Tibial nerve (tissue), 4 donors: ENCODE measurements around the gene MRPL53. TPM values are rescaled to one million over a fixed set of nuclear protein-coding genes. Genes with fewer than 3 reads are reported as not detected.

Experiments used
- DNase-seq, 2 donors: peaks; one replicate each; pipeline ENCODE4 v3.0.0-alpha.2; 2019; ENCODE audit warnings: low spot score in 2 of 2
- H3K27ac ChIP-seq, 4 donors: fragments of 200-600 bp; sonication (generic) in 3 of 4; one replicate each; pipeline ENCODE4 v1.5.1; 2017 to 2019; ENCODE audit warnings: mild to moderate bottlenecking in 1 of 4
- H3K27me3 ChIP-seq, 2 donors: fragments of 200-600 bp; sonication (generic) in 1 of 2; one replicate each; pipeline versions ENCODE4 v1.5.1 to v1.6.0; 2017 to 2019
- H3K36me3 ChIP-seq, 3 donors: fragments of 200-600 bp; sonication (generic); one replicate each; pipeline ENCODE4 v1.5.1; 2018 to 2019
- H3K4me1 ChIP-seq, 4 donors: fragments of 200-600 bp; sonication (generic) in 3 of 4; one replicate each; pipeline ENCODE4 v1.5.1; 2017 to 2019
- H3K4me3 ChIP-seq, 4 donors: fragments of 200-600 bp; sonication (generic) in 3 of 4; one replicate each; pipeline ENCODE4 v1.5.1; 2017 to 2019; ENCODE audit warnings: mild to moderate bottlenecking in 1 of 4, moderate library complexity in 1 of 4
- H3K9me3 ChIP-seq, 4 donors: fragments of 200-600 bp; sonication (generic) in 3 of 4; one replicate each; pipeline ENCODE4 v1.5.1; 2017 to 2019
- EP300 ChIP-seq, 2 donors: sonication (generic); formaldehyde crosslinking; IDR thresholded peaks; one replicate each; pipeline ENCODE4 v1.6.1; 2017; ENCODE audit warnings: antibody characterized with exemption in 2 of 2, mild to moderate bottlenecking in 1 of 2
- POLR2A ChIP-seq, 2 donors: fragments of 450-650 bp; IDR thresholded peaks; one replicate each; pipeline ENCODE4 v1.6.1; 2017; ENCODE audit warnings: antibody characterized with exemption in 2 of 2, mild to moderate bottlenecking in 2 of 2, moderate library complexity in 2 of 2
- WGBS, 2 donors: methylation state at CpG; one replicate each; pipeline ENCODE4 v1.1.5; 2018; 5-methylcytosine and 5-hydroxymethylcytosine counted together
- total RNA-seq, 4 donors: library from RNA; depleted of rRNA; stranded (reverse); fragments of >200 nt; gene quantifications; one replicate each; pipeline ENCODE4 v1.1.0, GENCODE V29; 2016
- TF ChIP-seq, protein P1 (sequence below), 5 experiments: fragments of 200-600 bp in 3 of 5; fragments of 450-650 bp in 2 of 5; sonication (generic) in 3 of 5; IDR thresholded peaks; one replicate each; pipeline ENCODE4 v1.5.1; 2016 to 2019; ENCODE audit warnings: antibody characterized with exemption in 5 of 5, mild to moderate bottlenecking in 3 of 5, moderate library complexity in 2 of 5

MRPL53 gene
- total RNA-seq, 4 donors from 2014 or later: 15.9 to 86.1 (median 34.4) TPM

DNA sequence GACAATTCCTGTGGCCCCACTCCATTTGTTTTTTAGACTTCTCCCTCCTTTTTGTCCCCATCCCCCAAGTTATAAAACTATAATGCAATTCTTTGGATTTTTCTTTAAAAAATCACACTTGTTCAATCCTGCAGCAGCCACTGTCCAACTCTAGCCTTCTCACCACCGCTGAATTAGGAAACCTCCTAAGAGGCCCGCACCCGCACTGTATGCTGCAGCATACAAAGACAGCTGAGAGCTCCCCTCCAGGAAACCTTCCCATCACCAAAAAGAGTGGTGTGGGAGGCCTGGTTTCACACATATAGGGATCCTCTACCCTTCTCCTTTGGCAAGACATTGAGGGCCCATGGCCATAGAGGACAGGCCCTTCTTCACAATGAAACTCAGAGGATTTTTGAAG, 32.1 kb upstream of the MRPL53 start:
- H3K4me1 ChIP-seq: peaks cover 0 to 67% (median 26%) of the 10 kb centered on the region in 4 donors
- no peak for TF ChIP-seq POLR2A (IDR thresholded peaks at IDR 0.05)
- no peaks in the 10 kb centered on the region for H3K9me3 ChIP-seq
- peak overlapping the region in 1 of 4 donors; percentile 79 for H3K27ac ChIP-seq
- DNase-seq: no peak
- H3K27me3 ChIP-seq: peaks cover 0 to 30% of the 10 kb centered on the region in 2 donors
- peaks cover 0 to 25% (median 0%) of the 10 kb centered on the region in 3 donors for H3K36me3 ChIP-seq
- no peak overlapping the region for H3K4me3 ChIP-seq
- WGBS, 2 donors: 91 to 95% methylated on average over 3 of the region's 3 CpGs

DNA sequence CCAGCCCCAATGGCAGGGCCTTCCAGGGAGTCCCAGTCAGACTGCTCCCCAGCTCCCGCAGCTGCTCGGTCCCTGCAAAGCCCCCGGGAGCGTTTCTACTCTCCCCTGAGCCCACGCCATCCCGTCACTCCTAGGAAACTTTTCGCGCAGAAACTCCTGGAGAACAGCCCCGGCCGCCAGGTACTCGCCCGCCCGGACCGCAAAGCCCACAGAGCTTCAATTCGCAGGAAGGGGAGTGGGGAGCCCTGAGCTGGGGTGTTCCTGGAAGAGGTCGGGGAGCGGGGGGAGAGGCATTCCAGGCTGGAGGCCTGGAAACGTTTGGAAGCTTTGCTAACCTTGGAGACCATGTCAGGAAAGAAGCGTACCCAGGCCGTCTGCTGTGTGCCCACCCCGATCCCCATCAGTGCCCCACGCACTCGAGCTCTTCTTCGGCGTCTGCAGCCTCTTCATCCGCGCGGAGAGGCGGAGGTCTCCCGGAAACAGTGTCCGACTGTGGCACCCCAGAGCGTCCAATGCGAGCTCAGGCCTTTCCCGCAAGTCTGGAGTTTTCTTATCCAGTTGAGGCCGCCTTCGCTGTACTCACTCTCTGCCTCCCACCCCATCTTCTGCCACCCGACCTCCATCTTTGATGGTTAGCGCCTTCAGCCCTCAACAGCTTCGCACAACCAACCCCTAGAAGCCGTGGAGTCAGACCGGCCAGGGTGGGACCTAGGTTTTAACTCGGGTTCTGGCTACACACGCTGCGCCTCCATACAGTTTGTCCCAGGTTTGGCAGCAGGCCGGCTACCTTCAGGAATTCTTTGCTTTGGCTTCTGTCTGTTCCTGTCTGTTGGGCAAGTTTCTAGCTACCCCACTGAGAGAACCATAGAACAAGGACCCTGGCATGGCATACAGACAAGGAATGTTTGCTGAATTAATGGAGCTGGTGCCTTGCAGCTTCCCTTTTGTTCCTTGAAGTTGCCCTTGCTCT, 31.3 kb upstream of the MRPL53 start:
- Histone ChIP-seq H3K27me3 (peaks cover 0 to 36% of the 10 kb centered on the region in 2 donors), H3K9me3 (no peaks in the 10 kb centered on the region), H3K4me3 (peak overlapping the region; percentile 28 to 59 (median 56)), H3K36me3 (peaks cover 0 to 25% (median 0%) of the 10 kb centered on the region in 3 donors), H3K27ac (peak overlapping the region; percentile 16 to 82 (median 76)), H3K4me1 (peaks cover 0 to 75% (median 34%) of the 10 kb centered on the region in 4 donors)
- peak in 1 of 2 donors; percentile 11 for DNase-seq
- TF ChIP-seq EP300 (IDR thresholded peaks at IDR 0.05): no peak
- TF ChIP-seq, protein P1, sequence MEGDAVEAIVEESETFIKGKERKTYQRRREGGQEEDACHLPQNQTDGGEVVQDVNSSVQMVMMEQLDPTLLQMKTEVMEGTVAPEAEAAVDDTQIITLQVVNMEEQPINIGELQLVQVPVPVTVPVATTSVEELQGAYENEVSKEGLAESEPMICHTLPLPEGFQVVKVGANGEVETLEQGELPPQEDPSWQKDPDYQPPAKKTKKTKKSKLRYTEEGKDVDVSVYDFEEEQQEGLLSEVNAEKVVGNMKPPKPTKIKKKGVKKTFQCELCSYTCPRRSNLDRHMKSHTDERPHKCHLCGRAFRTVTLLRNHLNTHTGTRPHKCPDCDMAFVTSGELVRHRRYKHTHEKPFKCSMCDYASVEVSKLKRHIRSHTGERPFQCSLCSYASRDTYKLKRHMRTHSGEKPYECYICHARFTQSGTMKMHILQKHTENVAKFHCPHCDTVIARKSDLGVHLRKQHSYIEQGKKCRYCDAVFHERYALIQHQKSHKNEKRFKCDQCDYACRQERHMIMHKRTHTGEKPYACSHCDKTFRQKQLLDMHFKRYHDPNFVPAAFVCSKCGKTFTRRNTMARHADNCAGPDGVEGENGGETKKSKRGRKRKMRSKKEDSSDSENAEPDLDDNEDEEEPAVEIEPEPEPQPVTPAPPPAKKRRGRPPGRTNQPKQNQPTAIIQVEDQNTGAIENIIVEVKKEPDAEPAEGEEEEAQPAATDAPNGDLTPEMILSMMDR (IDR thresholded peaks at IDR 0.05): no peak
- 44 to 52% methylated on average over 45 of the region's 45 CpGs for WGBS, 2 donors

DNA sequence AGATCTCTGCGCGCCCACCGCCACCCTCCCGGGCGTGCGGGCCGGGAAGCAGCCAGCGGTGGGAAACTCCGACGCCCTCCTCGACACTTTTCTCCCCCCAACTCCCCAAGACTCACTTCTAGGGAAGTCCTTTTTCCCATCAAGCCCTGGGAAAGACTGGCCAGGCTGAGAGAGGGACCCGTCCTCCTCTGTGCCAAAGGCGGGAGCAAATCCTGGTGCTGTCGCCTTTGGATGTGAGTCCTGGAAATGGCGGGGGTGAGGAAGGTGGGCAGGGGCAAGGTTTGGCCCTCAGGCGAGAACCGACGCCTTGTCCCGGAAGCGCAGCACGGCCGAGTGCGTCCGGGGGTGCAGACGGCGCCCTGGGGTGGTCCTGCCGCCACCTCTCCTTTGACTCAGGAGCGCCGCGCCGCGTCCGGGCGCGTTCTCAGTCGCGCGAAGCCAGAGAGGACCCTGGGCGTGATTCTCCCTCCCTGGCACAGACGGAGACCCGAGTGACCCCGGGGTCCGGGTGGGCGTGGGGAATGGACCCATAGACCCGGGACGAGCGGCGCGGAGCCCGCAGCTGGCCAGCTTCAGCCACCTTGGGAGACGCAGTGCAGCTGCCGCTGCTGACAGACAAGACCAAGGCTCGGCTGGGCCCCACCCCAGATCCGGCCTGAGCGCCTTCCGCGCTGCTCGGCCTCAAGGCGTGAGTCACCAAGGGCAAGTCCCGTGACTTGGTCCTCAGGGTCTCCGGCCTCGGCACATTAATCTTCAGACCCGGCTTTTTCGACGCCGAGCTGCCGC, 30.4 kb upstream of the MRPL53 start:
- peaks cover 0 to 44% of the 10 kb centered on the region in 2 donors for H3K27me3 ChIP-seq
- H3K36me3 ChIP-seq: peaks cover 0 to 25% (median 0%) of the 10 kb centered on the region in 3 donors
- peaks cover 0 to 78% (median 39%) of the 10 kb centered on the region in 4 donors for H3K4me1 ChIP-seq
- DNase-seq: peak; percentile 56 to 74
- H3K27ac ChIP-seq: peak overlapping the region; percentile 16 to 82 (median 76)
- 2 to 8% methylated on average over 38 to 46 of the region's 67 CpGs for WGBS, 2 donors
- H3K9me3 ChIP-seq: no peaks in the 10 kb centered on the region
- TF ChIP-seq EP300 (IDR thresholded peaks at IDR 0.05): peak in 1 of 2 donors; percentile 77
- TF ChIP-seq, protein P1 (IDR thresholded peaks at IDR 0.05): peak in 1 of 5 experiments; percentile 27
- peak; percentile 34 to 36 for TF ChIP-seq POLR2A (IDR thresholded peaks at IDR 0.05)
- H3K4me3 ChIP-seq: peak overlapping the region; percentile 28 to 59 (median 56)

DNA sequence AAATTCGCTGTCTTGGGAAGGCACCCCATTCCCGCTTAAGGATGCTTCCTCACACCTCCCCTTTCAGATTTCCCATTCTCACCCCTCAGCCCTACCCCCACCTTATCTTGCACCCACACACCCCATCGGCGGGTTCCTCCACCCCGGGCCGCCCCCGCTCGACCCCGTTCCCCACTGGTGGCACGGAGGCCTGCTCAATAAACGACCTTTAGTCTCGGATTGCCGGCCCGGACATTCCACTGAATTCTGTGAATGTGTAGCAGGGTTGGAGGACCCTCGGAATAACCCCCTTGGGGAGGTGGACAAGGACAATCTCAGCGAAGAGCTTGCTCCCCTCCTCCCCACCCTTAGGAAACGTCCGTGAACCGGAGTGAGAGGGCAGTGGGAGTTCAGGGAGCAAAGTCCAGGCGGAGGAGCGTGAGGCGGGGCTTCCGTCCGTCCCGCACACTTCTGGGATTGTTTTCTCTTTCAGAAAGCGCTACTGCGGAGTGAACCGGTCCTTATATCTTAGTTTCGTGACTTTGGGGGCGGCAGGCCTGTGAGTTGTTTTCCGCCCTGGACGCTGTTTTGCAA, 29.8 kb upstream of the MRPL53 start:
- Histone ChIP-seq H3K9me3 (no peaks in the 10 kb centered on the region), H3K4me3 (peak overlapping the region; percentile 28 to 59 (median 56)), H3K27ac (peak overlapping the region in 3 of 4 donors; percentile 73 to 82 (median 79)), H3K36me3 (peaks cover 0 to 25% (median 0%) of the 10 kb centered on the region in 3 donors), H3K27me3 (peaks cover 0 to 51% of the 10 kb centered on the region in 2 donors), H3K4me1 (peaks cover 0 to 83% (median 44%) of the 10 kb centered on the region in 4 donors)
- WGBS, 2 donors: 12 to 17% methylated on average over 32 of the region's 32 CpGs
- DNase-seq: no peak
- TF ChIP-seq POLR2A (IDR thresholded peaks at IDR 0.05) (no peak), EP300 (IDR thresholded peaks at IDR 0.05) (no peak)
- TF ChIP-seq, protein P1 (IDR thresholded peaks at IDR 0.05): no peak
